SK-N-MC (cell line): ENCODE data around the gene CLMP.

ENCODE experiments used
- EZH2 ChIP-seq: fragments of 200-600 bp; sonication (generic); IDR thresholded peaks from one replicate; pipeline ENCODE4 v1.6.1; 2017; ENCODE audit warnings: antibody characterized with exemption
- FOXP2 ChIP-seq: optimal IDR thresholded peaks from 2 replicates; pipeline ENCODE3; 2011; ENCODE audit warnings: mild to moderate bottlenecking, moderate library complexity; ENCODE audit not compliant: insufficient read depth; ENCODE audit errors: extremely low read length, control extremely low read depth
- POLR2AphosphoS5 ChIP-seq: IDR thresholded peaks from 2 replicates; pipeline ENCODE4 v1.6.1; 2012; ENCODE audit warnings: mild to moderate bottlenecking, low read depth, low read length, borderline replicate concordance

- TF ChIP-seq EZH2 (no peak), POLR2AphosphoS5 (no peak), FOXP2 (no peak)
Observed at GRCh38 chr11:123173040-123173855, 21.8 kb downstream of the CLMP start.
